CD4-positive, CD25-positive, alpha-beta regulatory T cell (primary cell): Measurements from ENCODE around the gene CEP112. TPM values are rescaled to one million over a fixed set of nuclear protein-coding genes. Genes with fewer than 3 reads are reported as not detected.

Experiments
- ATAC-seq, 2 donors: fragments of 150-1000 bp; cut with Tn5 transposase; one replicate each; pipeline ENCODE4 v1.10.0; 2021; ENCODE audit warnings: low read depth in 2 of 2, moderate number of reproducible peaks in 2 of 2, moderate library complexity in 1 of 2
- DNase-seq, 3 donors: peaks; one replicate each; pipeline versions ENCODE4 v3.0.0 to v3.0.0-alpha.2; 2012 to 2022; ENCODE audit warnings: mixed read lengths in 1 of 3
- H3K27ac ChIP-seq: one replicate; pipeline ENCODE4 v1.7.0; 2013; ENCODE audit warnings: mild to moderate bottlenecking, low read length; ENCODE audit not compliant: insufficient read depth, poor library complexity, severe bottlenecking
- H3K27me3 ChIP-seq: one replicate; pipeline ENCODE4 v1.7.0; 2013; ENCODE audit warnings: low read length; ENCODE audit not compliant: control insufficient read depth, insufficient read depth
- H3K36me3 ChIP-seq: one replicate; pipeline ENCODE4 v1.7.0; 2013; ENCODE audit warnings: mild to moderate bottlenecking, low read length, moderate library complexity; ENCODE audit not compliant: control insufficient read depth, insufficient read depth
- H3K4me1 ChIP-seq: 2 replicates; pipeline ENCODE4 v1.7.0; 2013; ENCODE audit warnings: mild to moderate bottlenecking, low read length; ENCODE audit not compliant: insufficient read depth, control insufficient read depth, poor library complexity, severe bottlenecking
- H3K4me3 ChIP-seq: one replicate; pipeline ENCODE4 v1.7.0; 2013; ENCODE audit warnings: low read depth, mild to moderate bottlenecking, low read length, moderate library complexity
- H3K9me3 ChIP-seq, 2 experiments: 1 replicate in 1 of 2; 2 replicates in 1 of 2; pipeline ENCODE4 v1.7.0; 2013; ENCODE audit warnings: low read length in 2 of 2, mild to moderate bottlenecking in 1 of 2, moderate library complexity in 1 of 2; ENCODE audit not compliant: control insufficient read depth in 2 of 2
- H3K27ac Mint-ChIP-seq, 3 donors: one replicate each; pipeline ENCODE4 v1.8.0; 2020 to 2022; ENCODE audit warnings: mild to moderate bottlenecking in 3 of 3, mixed read lengths in 3 of 3, moderate library complexity in 2 of 3
- H3K27me3 Mint-ChIP-seq: one replicate; pipeline ENCODE4 v1.8.0; 2022; ENCODE audit warnings: mild to moderate bottlenecking, mixed read lengths
- H3K36me3 Mint-ChIP-seq: one replicate; pipeline ENCODE4 v1.8.0; 2020; ENCODE audit warnings: mixed read lengths
- H3K4me1 Mint-ChIP-seq, 4 donors: one replicate each; pipeline ENCODE4 v1.8.0; 2020 to 2022; ENCODE audit warnings: mixed read lengths in 4 of 4, mild to moderate bottlenecking in 1 of 4
- H3K4me3 Mint-ChIP-seq, 4 donors: one replicate each; pipeline ENCODE4 v1.8.0; 2020 to 2022; ENCODE audit warnings: mild to moderate bottlenecking in 4 of 4, mixed read lengths in 4 of 4, moderate library complexity in 3 of 4
- H3K9me3 Mint-ChIP-seq, 7 donors: one replicate each; pipeline ENCODE4 v1.8.0; 2020 to 2022; ENCODE audit warnings: mixed read lengths in 7 of 7, mild to moderate bottlenecking in 3 of 7, moderate library complexity in 2 of 7
- polyA plus RNA-seq, 4 donors: library from polyadenylated mRNA; unstranded; fragments of 300-500 nt; fragmentation: Illumina TruSeq; gene quantifications; one replicate each; pipeline ENCODE4 v1.2.3, GENCODE V29; 2021
- total RNA-seq: library from RNA; stranded (reverse); gene quantifications from one replicate; pipeline ENCODE4 v1.2.3, GENCODE V29; 2022

Gene CEP112
- total and polyA plus RNA-seq, 5 donors from 2014 or later, result 0.15 to 2.3 (median 0.54) TPM; not detected in 1

DNA sequence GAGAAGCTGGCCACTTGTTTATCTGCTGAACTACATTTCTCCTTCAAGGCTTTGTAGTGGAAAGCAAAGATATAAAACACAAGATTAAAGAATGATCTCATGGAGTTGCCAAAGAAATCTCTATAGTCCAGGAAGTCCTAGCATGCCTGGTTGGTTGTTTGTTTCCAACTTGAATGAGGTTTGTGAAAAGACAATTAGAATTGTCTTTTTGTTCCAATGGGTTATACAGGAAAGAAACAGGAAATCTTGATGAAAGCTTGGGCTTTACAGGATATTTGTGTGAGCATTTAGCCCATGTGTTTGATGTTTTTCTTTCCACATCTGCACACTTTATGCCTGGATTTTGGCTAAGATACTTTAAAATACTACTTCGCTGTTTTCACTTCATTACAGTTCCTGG lies 273.4 kb downstream of the CEP112 start:
- Histone ChIP-seq H3K4me3 (no peak overlapping the region), H3K36me3 (no peaks in the 10 kb centered on the region), H3K27ac (no peak overlapping the region), H3K9me3 (no peaks in the 10 kb centered on the region), H3K4me1 (no peaks in the 10 kb centered on the region), H3K27me3 (no peaks in the 10 kb centered on the region)
- DNase-seq, result no peak
- Mint-ChIP-seq H3K27ac (no peak overlapping the region), H3K36me3 (no peaks in the 10 kb centered on the region), H3K4me3 (no peak overlapping the region), H3K27me3 (no peaks in the 10 kb centered on the region), H3K4me1 (peaks cover 0 to 10% (median 0%) of the 10 kb centered on the region in 4 donors), H3K9me3 (peaks cover 0 to 2% (median 0%) of the 10 kb centered on the region in 7 donors)
- ATAC-seq, result no peak

GRCh38 chr17:65917560-65917959 lies 274.4 kb downstream of the CEP112 start:
- no peak overlapping the region for H3K4me3 Mint-ChIP-seq
- Histone ChIP-seq H3K4me1 (no peaks in the 10 kb centered on the region), H3K9me3 (no peaks in the 10 kb centered on the region), H3K27ac (no peak overlapping the region), H3K27me3 (no peaks in the 10 kb centered on the region), H3K36me3 (no peaks in the 10 kb centered on the region), H3K4me3 (no peak overlapping the region)
- H3K27me3 Mint-ChIP-seq, result peaks cover 5% of the 10 kb centered on the region
- H3K4me1 Mint-ChIP-seq, result peaks cover 0 to 10% (median 0%) of the 10 kb centered on the region in 4 donors
- H3K27ac Mint-ChIP-seq, result no peak overlapping the region
- no peaks in the 10 kb centered on the region for H3K36me3 Mint-ChIP-seq
- peaks cover 0 to 2% (median 0%) of the 10 kb centered on the region in 7 donors for H3K9me3 Mint-ChIP-seq
- no peak for ATAC-seq
- DNase-seq, result no peak

DNA sequence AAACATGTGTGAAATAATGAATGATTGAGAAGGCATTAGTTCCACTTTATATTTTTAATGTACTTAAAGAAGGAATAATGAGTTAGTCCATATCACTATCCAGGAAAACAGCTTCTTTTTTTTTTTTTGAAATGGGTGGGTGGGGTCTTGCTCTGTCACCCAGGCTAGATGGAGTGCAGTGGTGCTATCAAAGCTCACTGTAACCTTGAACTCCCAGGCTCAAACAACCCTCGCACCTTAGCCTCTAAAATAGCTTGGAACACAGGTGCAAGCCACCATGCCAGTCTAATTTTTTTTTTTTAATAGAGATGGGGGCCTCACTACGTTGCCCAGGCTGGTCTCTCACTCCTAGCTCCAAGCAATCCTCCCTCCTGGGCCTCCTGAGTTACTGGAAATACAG lies 275.5 kb downstream of the CEP112 start:
- Histone ChIP-seq H3K9me3 (no peaks in the 10 kb centered on the region), H3K4me1 (no peaks in the 10 kb centered on the region), H3K36me3 (no peaks in the 10 kb centered on the region), H3K27ac (no peak overlapping the region), H3K27me3 (no peaks in the 10 kb centered on the region), H3K4me3 (no peak overlapping the region)
- no peak overlapping the region for H3K4me3 Mint-ChIP-seq
- H3K27ac Mint-ChIP-seq, result no peak overlapping the region
- peaks cover 0 to 7% (median 0%) of the 10 kb centered on the region in 7 donors for H3K9me3 Mint-ChIP-seq
- no peak for DNase-seq
- no peaks in the 10 kb centered on the region for H3K36me3 Mint-ChIP-seq
- H3K27me3 Mint-ChIP-seq, result peaks cover 5% of the 10 kb centered on the region
- H3K4me1 Mint-ChIP-seq, result peaks cover 0 to 10% (median 0%) of the 10 kb centered on the region in 4 donors
- no peak for ATAC-seq

- Histone ChIP-seq H3K9me3 (peaks cover 0 to 7% of the 10 kb centered on the region in 2 experiments), H3K27me3 (no peaks in the 10 kb centered on the region), H3K36me3 (no peaks in the 10 kb centered on the region), H3K27ac (no peak overlapping the region), H3K4me3 (no peak overlapping the region), H3K4me1 (no peaks in the 10 kb centered on the region)
- peaks cover 0 to 10% (median 0%) of the 10 kb centered on the region in 4 donors for H3K4me1 Mint-ChIP-seq
- H3K27ac Mint-ChIP-seq, result peak overlapping the region in 1 of 3 donors; percentile 44
- DNase-seq, result peak in 1 of 3 donors; percentile 13
- H3K9me3 Mint-ChIP-seq, result peaks cover 2 to 18% (median 11%) of the 10 kb centered on the region in 7 donors
- ATAC-seq, result no peak
- no peaks in the 10 kb centered on the region for H3K36me3 Mint-ChIP-seq
- peaks cover 5% of the 10 kb centered on the region for H3K27me3 Mint-ChIP-seq
- H3K4me3 Mint-ChIP-seq, result no peak overlapping the region
Observed at GRCh38 chr17:65914784-65915342, 277.1 kb downstream of the CEP112 start.

DNA sequence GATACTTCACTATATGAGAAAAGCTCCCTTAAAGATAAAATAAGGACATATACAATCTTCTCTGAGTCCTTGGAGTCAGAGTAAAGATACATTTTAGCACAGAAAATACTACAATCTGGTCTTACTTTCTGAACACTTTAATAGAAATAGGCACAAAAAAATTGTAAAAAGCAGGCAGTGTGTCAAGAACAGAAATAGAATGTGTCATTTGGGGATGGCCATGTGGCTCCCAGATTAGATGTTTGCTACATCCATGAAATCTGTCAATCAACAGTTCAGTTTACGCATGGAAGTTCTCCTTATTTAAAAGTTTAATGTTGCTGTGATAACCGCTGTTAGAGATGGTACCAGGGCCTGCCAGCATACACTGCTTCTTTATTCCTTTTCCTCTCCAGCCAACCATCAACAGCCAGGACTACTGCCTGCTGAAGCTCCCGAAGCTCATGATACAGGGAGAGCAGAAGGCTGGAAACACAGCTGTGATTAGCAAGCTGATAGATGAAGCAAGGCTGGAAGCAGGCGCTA lies 278.5 kb downstream of the CEP112 start:
- ATAC-seq, result no peak
- H3K9me3 Mint-ChIP-seq, result peaks cover 2 to 23% (median 16%) of the 10 kb centered on the region in 7 donors
- DNase-seq, result no peak
- H3K4me1 Mint-ChIP-seq, result peaks cover 0 to 10% (median 0%) of the 10 kb centered on the region in 4 donors
- H3K27me3 Mint-ChIP-seq, result peaks cover 5% of the 10 kb centered on the region
- Histone ChIP-seq H3K36me3 (no peaks in the 10 kb centered on the region), H3K4me3 (no peak overlapping the region), H3K4me1 (no peaks in the 10 kb centered on the region), H3K27me3 (no peaks in the 10 kb centered on the region), H3K9me3 (peaks cover 0 to 7% of the 10 kb centered on the region in 2 experiments), H3K27ac (no peak overlapping the region)
- no peak overlapping the region for H3K4me3 Mint-ChIP-seq
- no peaks in the 10 kb centered on the region for H3K36me3 Mint-ChIP-seq
- no peak overlapping the region for H3K27ac Mint-ChIP-seq

- peaks cover 0 to 10% (median 0%) of the 10 kb centered on the region in 4 donors for H3K4me1 Mint-ChIP-seq
- H3K27me3 Mint-ChIP-seq, result peaks cover 5% of the 10 kb centered on the region
- Histone ChIP-seq H3K4me3 (no peak overlapping the region), H3K9me3 (peaks cover 0 to 7% of the 10 kb centered on the region in 2 experiments), H3K27me3 (no peaks in the 10 kb centered on the region), H3K27ac (no peak overlapping the region), H3K4me1 (no peaks in the 10 kb centered on the region), H3K36me3 (no peaks in the 10 kb centered on the region)
- DNase-seq, result no peak
- ATAC-seq, result no peak
- H3K27ac Mint-ChIP-seq, result no peak overlapping the region
- peaks cover 2 to 25% (median 20%) of the 10 kb centered on the region in 7 donors for H3K9me3 Mint-ChIP-seq
- H3K4me3 Mint-ChIP-seq, result no peak overlapping the region
- H3K36me3 Mint-ChIP-seq, result no peaks in the 10 kb centered on the region
Observed at GRCh38 chr17:65910836-65911235, 281.1 kb downstream of the CEP112 start.

DNA sequence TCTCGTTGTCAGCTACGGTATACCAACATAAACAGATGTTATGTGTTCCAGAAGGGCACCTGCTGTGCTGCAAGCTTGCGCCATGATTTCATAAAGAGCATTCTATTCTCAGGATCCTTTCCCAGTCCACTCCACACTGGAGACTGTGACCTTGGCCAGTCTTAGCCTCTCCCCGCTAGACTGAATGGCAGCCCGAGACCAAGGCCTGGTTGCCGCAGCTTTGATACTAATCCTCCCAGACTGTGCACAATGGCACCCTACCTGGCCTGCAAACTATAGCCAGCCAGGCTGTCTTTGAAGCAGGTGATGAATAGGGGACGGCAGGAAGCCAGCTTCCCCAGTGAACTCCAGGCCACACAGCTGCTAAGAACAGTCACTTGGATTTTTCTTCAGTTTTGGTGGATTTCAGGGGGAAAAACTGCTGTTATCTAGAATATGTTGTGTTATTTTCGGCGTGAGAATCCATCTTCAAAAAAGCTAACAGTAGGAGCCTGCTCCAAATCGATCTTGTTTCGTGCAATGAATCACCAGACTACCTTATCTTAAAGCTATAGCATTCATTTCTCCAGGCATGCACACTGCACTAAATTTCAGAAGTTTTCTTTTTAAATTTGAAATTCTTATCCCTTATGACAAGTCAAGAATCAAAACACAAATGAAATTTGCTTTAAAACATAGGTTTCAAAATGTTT lies 289.0 kb downstream of the CEP112 start:
- ATAC-seq (no peak), DNase-seq (no peak)
- H3K9me3 Mint-ChIP-seq, result peaks cover 0 to 6% (median 0%) of the 10 kb centered on the region in 7 donors
- H3K36me3 Mint-ChIP-seq, result no peaks in the 10 kb centered on the region
- no peak overlapping the region for H3K4me3 Mint-ChIP-seq
- no peaks in the 10 kb centered on the region for H3K27me3 Mint-ChIP-seq
- Histone ChIP-seq H3K27ac (no peak overlapping the region), H3K4me3 (no peak overlapping the region), H3K27me3 (no peaks in the 10 kb centered on the region), H3K9me3 (no peaks in the 10 kb centered on the region), H3K4me1 (no peaks in the 10 kb centered on the region), H3K36me3 (no peaks in the 10 kb centered on the region)
- H3K4me1 Mint-ChIP-seq, result no peaks in the 10 kb centered on the region
- no peak overlapping the region for H3K27ac Mint-ChIP-seq
